ENCODE results near the gene STEAP3.

DNA sequence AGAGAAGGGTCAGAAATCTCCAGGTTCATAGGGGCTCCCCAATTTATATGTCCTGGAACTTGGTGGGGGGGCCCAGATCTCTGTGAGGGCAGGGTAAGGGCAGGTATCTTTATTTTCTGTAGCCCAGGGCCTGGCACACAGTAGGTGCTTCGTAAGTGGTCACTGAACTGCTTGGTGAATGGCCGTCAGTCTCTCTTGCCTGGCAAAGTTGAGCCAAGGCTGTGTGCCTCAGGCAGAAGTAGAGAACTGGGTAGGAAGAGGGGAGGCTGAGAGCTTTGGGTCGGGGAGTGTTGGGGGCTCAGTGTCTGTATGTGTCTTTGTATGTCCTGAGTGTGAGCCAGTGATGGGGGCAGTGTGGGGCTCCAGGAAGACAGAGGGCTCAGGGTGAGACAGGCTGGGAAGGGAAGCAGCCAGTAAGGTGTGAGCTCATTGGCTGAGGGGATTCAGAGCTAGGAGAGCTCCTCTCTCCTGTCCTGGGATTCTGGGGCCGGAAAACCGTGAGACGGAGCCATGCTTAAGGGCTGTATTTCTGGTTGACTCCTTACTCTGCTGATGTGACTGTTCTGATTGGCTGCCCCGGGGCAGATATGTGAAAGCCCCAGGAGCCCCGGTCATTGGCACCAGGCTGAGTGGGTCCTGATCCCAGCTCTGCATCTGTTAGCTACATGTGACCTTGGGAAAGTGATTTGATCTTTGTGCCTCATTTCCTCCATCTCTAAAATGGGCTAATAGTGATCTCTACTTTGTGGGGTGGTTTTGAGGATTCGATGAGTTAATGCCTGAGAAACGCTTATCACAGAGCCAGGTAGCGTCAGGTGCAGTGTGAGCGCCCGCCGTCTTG lies 30.3 kb downstream of the STEAP3 start:
- TF ChIP-seq, protein P1, sequence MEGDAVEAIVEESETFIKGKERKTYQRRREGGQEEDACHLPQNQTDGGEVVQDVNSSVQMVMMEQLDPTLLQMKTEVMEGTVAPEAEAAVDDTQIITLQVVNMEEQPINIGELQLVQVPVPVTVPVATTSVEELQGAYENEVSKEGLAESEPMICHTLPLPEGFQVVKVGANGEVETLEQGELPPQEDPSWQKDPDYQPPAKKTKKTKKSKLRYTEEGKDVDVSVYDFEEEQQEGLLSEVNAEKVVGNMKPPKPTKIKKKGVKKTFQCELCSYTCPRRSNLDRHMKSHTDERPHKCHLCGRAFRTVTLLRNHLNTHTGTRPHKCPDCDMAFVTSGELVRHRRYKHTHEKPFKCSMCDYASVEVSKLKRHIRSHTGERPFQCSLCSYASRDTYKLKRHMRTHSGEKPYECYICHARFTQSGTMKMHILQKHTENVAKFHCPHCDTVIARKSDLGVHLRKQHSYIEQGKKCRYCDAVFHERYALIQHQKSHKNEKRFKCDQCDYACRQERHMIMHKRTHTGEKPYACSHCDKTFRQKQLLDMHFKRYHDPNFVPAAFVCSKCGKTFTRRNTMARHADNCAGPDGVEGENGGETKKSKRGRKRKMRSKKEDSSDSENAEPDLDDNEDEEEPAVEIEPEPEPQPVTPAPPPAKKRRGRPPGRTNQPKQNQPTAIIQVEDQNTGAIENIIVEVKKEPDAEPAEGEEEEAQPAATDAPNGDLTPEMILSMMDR (IDR thresholded peaks at IDR 0.05), result no peak
- TF ChIP-seq POLR2AphosphoS5 (IDR thresholded peaks at IDR 0.05) (no peak), POLR2A (IDR thresholded peaks at IDR 0.05; ENCODE audit: low read depth) (no peak)

Data from esophagus muscularis mucosa (tissue), 3 donors.